NCI-H345 (cell line): ENCODE data around the gene IL10RA.

Source experiments
- DNase-seq: peaks from one replicate; lab custom pipeline; 2025; lab: John Stamatoyannopoulos, UW

The IL10RA gene

GRCh38 chr11:117992136-117992535 is 5.9 kb downstream of the IL10RA start:
- no peak for DNase-seq

GRCh38 chr11:117992620-117993019 is 6.4 kb downstream of the IL10RA start:
- DNase-seq = no peak

- no peak for DNase-seq
Observed at GRCh38 chr11:117993988-117994745, 8.0 kb downstream of the IL10RA start.

DNA sequence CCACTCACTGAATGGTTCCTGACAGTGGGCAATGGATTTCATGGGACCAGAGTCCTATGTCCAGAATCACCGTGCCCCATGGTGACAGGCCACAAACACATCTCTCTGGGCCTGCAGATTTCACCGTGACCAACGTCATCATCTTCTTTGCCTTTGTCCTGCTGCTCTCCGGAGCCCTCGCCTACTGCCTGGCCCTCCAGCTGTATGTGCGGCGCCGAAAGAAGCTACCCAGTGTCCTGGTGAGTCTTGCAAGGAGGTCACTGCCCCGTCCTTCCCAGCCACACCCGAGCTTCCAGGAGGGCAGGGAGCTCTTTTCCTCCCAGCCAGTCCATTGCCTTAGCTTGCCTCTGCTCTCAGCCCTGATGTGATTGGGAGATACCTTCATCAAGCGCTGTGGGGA is 9.3 kb downstream of the IL10RA start:
- no peak for DNase-seq

DNA sequence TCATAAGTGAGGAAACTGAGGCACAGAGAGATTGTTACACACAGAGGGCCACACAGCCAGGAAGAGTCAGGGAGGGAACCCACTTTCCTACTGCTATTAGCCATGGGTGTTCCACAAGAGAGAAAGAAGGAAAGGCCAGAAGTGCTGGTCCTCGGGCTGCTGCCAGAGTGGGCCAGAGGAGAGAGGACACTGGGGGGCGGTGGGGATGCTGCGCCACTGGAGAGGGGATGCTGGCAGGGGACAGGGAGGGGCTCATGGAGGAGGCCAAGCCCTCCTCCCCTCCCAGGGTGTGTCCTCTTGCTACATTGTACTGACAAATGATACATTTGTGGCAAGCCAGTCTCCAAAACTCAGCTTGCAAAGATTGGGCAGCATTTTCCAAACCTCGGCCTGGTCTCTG is 9.9 kb downstream of the IL10RA start:
- DNase-seq = no peak

- DNase-seq = no peak
Observed at GRCh38 chr11:117997406-117997805, 11.2 kb downstream of the IL10RA start.

GRCh38 chr11:117997823-117998579 is 11.8 kb downstream of the IL10RA start:
- no peak for DNase-seq

DNA sequence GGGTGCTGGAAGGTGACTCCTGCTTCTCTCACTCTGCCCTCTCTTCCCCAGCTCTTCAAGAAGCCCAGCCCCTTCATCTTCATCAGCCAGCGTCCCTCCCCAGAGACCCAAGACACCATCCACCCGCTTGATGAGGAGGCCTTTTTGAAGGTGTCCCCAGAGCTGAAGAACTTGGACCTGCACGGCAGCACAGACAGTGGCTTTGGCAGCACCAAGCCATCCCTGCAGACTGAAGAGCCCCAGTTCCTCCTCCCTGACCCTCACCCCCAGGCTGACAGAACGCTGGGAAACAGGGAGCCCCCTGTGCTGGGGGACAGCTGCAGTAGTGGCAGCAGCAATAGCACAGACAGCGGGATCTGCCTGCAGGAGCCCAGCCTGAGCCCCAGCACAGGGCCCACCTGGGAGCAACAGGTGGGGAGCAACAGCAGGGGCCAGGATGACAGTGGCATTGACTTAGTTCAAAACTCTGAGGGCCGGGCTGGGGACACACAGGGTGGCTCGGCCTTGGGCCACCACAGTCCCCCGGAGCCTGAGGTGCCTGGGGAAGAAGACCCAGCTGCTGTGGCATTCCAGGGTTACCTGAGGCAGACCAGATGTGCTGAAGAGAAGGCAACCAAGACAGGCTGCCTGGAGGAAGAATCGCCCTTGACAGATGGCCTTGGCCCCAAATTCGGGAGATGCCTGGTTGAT is 12.6 kb downstream of the IL10RA start:
- DNase-seq = no peak

DNA sequence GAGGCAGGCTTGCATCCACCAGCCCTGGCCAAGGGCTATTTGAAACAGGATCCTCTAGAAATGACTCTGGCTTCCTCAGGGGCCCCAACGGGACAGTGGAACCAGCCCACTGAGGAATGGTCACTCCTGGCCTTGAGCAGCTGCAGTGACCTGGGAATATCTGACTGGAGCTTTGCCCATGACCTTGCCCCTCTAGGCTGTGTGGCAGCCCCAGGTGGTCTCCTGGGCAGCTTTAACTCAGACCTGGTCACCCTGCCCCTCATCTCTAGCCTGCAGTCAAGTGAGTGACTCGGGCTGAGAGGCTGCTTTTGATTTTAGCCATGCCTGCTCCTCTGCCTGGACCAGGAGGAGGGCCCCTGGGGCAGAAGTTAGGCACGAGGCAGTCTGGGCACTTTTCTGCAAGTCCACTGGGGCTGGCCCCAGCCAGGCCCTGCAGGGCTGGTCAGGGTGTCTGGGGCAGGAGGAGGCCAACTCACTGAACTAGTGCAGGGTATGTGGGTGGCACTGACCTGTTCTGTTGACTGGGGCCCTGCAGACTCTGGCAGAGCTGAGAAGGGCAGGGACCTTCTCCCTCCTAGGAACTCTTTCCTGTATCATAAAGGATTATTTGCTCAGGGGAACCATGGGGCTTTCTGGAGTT is 13.3 kb downstream of the IL10RA start:
- no peak for DNase-seq

DNA sequence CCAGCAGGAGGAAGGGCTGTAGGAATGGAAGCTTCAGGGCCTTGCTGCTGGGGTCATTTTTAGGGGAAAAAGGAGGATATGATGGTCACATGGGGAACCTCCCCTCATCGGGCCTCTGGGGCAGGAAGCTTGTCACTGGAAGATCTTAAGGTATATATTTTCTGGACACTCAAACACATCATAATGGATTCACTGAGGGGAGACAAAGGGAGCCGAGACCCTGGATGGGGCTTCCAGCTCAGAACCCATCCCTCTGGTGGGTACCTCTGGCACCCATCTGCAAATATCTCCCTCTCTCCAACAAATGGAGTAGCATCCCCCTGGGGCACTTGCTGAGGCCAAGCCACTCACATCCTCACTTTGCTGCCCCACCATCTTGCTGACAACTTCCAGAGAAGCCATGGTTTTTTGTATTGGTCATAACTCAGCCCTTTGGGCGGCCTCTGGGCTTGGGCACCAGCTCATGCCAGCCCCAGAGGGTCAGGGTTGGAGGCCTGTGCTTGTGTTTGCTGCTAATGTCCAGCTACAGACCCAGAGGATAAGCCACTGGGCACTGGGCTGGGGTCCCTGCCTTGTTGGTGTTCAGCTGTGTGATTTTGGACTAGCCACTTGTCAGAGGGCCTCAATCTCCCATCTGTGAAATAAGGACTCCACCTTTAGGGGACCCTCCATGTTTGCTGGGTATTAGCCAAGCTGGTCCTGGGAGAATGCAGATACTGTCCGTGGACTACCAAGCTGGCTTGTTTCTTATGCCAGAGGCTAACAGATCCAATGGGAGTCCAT is 14.1 kb downstream of the IL10RA start:
- DNase-seq = no peak

- DNase-seq = no peak
Observed at GRCh38 chr11:118000850-118001228, 14.6 kb downstream of the IL10RA start.

- no peak for DNase-seq
Observed at GRCh38 chr11:118001494-118001971, 15.3 kb downstream of the IL10RA start.

- no peak for DNase-seq
Observed at GRCh38 chr11:118002010-118002540, 15.9 kb downstream of the IL10RA start.

DNA sequence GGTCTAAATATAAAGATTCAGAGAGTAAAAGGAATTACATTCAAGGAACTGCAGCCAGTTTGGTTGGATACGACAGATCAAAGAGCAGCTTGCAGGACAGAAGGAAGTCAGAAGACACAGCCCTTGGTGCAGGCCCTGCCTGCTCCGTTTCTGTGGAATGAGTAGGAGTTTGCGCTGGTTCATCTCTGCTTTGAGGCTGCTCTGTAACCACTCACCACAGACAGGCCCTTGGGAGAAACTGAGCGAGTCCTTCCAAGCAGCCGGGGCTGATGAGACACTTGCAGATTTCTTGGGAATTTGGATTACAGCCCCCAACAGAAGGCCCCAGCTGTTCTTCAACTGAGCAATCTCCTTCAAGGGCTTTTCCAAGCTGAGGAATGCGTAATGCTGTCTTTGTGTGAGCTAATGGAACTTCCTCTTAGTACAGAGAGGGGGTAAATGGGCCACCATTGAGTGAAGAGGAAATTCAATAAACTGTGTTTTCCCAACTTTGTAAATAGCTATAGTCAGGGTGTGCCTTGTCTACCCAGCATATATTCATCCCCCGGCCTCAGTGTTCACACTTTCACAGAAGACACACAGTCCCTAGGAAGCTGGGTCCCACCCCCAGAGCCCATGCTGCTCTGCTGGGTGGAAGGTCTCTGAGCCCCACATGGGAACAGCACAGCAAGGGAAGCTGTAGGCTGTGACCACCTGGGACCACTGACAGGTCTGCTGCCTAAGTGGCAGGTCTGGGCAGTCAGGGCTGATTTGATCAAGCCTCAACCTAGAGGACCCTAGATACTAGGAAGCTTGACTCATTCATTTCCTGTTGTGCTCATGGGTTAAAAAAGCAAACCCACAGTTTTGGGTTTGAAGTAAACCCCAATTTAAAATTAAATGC is 16.6 kb downstream of the IL10RA start:
- DNase-seq = no peak

DNA sequence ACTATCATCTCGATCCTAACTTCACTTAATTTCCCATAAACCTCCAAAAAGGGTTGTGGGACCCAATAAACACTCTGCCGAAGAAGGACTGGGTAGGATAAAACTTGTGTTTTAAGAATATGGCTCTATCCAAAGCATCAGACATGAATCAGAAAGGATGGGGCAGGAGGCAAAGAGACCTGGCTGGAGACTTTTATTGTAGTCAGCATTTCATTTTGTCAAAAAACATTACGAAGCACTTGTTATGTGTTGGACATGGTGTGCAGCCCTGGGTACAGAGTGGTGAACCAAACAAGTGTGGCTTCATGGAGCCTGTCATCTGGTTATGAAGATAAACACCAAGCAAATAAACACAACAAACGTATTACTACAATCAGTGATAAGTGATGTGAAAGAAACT is 17.3 kb downstream of the IL10RA start:
- DNase-seq = no peak

DNA sequence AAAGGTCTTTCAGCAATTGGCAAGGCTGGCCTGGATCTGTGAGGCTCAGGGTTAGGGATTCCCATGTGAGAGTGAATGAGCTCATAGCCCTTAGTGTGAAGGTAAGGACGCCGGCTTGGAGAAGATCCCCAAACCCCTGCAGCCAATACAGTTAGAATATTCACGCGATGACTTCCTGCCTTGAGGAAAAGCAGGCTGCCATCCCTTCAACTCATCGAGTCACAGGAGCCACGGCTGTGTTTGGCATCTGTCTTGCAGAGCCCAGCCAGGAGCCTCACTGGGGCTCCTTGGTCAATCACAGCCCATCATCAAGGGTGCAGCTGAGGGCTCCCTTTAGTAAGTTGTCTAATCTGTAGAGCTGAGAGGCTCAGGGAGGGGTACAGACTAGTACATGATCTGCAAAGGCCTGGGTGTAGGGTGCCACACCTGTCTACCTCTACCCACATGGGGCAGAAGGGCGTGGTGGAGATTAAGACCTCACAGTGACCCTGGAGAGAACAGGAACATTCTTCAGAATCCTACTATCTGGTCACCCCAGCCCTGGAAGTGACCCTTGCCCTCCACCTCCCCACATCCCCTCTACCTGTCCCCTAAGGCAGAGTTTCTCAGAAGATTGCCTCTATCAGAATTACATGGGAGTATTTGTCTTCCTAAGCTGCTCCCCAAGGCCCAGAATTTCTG is 18.5 kb downstream of the IL10RA start:
- no peak for DNase-seq

DNA sequence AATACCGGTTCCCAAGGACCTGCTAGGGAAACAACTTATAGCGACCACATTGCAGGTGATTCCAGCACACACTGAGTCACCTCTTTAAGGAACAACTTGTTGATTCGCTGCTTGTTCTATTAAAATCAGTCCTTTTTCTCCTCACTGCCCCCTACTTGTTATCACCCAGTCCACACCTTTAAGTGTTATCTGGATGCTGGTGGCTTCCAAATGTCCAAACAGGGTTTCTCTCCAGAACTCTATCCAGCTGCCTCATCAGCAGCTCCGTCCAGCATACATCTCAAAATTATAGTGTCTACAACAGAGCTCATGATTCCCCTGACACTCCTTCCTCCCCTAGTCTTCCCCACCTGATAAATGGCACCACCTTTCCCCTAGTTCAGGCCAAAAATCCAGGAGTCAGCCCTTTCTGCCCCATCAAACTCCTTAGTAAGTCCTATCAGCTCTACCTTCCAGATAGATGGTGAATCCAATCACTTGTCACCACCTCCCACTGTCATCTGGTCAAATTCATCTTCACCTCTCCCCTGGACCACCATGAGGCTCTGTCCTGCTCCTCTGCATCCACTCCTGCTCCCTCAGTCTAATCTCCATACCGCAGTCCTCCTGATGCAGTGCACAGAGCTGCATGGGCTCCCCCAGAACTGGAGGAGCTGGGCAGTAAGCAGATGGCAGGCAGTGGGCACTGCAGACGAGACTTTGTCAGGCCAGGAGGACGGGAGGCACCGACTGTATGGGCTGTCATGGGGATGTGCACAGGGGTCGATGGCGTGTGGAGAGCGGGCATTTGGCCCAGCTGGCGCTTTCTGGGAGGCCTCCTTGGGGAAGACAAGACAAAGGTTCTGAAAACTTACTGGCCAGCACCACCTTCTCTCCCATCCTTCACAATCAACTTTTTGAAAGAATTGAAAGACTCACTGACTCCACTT is 19.3 kb downstream of the IL10RA start:
- no peak for DNase-seq

DNA sequence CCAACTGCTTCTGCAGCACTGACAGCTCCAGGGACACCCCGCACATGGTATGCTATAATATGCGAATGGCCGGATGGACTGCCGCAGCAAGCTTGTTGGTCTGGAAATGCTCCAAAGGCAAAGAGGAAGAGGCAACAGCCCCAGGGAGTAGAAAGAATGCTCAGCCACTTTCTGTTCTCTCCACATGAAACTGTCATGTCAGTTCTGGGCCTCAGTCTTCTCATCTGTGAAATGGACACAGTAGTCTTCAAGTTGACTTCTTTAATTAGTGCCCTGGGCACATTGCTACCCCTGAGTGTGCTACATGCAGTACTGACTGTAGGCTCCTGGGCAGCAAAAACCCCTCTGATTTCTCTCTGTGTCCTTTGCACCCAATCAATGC is 19.9 kb downstream of the IL10RA start:
- DNase-seq = no peak

DNA sequence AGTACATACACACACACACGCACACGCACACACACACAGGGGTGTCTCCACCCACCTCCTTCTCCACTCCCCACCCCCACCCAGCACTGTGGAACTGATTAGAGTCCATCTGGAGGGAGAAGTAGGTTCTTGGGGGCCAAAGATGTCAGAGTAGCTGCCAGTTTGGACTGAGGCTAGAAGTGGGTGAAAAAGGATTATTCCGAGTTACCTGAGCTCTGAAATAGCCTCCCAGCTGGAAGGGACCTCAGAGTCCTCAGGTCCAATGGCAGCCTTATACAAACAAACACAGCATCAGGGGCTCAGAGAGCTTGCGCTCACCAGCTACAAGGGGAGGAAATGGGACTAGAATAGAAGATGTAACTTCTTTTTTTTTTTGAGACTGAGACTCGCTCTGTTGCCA is 20.8 kb downstream of the IL10RA start:
- no peak for DNase-seq
